ENCODE data around the gene CBFA2T3. TPM values are rescaled to one million over a fixed set of nuclear protein-coding genes. Genes with fewer than 3 reads are reported as not detected.

CBFA2T3 gene
- total RNA-seq, 1 experiment from 2014 or later, result 2.9 TPM

DNA sequence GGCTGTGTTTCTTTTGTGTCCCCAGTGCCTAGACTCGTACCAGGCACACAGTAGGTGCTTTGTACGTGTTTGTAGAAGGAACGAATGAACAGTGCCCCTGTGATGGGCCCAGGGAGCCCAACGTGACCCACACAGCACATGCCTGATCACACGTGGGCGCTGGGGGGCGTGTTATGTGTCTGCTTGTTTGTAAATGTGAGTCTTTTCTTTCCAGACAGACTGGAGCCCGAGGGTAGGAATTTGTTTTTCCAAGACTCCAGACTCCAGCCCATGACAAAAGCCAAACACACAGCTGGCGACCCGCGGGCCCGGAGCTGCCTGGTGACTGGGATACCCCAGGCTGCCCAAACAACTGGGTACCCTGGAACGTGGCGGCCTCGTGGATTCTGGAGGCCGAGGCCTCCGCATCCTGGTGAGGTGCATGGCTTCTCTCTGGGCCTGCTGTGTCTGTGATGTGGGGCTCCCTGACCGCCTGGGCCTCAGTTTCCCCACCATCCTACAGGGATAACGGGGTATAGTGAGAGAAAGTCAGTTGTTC is 14.9 kb upstream of the CBFA2T3 start:
- Histone ChIP-seq H3K9me3 (ENCODE audit: control insufficient read depth, low read depth, low read length) (no peaks in the 10 kb centered on the region), H3K23me2 (ENCODE audit: insufficient read length, low read depth, low read length, poor library complexity, severe bottlenecking) (no peaks in the 10 kb centered on the region), H3T11ph (ENCODE audit: low read length) (no peak overlapping the region), H4K91ac (ENCODE audit: insufficient read length, low read depth, low read length) (no peak overlapping the region), H3K27ac (ENCODE audit: insufficient read length, low read depth, low read length) (no peak overlapping the region), H3K4ac (ENCODE audit: low read depth, low read length) (no peak overlapping the region), H3K4me1 (ENCODE audit: insufficient read depth, low read length) (no peaks in the 10 kb centered on the region), H2BK5ac (ENCODE audit: insufficient read length, low read length) (no peak overlapping the region), H3K9ac (ENCODE audit: extremely low read depth, insufficient read length, low read length) (no peak overlapping the region), H3K27me3 (ENCODE audit: insufficient read depth, low read length) (no peaks in the 10 kb centered on the region), H3K56ac (ENCODE audit: insufficient read length, low read depth, low read length) (no peak overlapping the region), H4K5ac (ENCODE audit: insufficient read length, low read depth, low read length) (no peak overlapping the region), H4K20me1 (ENCODE audit: control insufficient read depth, insufficient read depth, insufficient read length) (no peaks in the 10 kb centered on the region), H3K23ac (ENCODE audit: insufficient read length, low read depth, low read length) (no peak overlapping the region), H2AFZ (ENCODE audit: low read length) (no peak overlapping the region), H2AK5ac (ENCODE audit: insufficient read length, low read length) (no peak overlapping the region), H3K79me1 (ENCODE audit: insufficient read depth, low read depth, low read length, poor library complexity, severe bottlenecking) (no peaks in the 10 kb centered on the region), H2BK15ac (ENCODE audit: low read depth, low read length) (no peak overlapping the region), H3K79me2 (ENCODE audit: insufficient read depth, low read length) (no peaks in the 10 kb centered on the region), H4K8ac (replicated peaks; ENCODE audit: insufficient read length, low read depth, low read length) (no peak overlapping the region), H3K4me2 (ENCODE audit: insufficient read depth, insufficient read length, low read length) (no peak overlapping the region), H2BK120ac (ENCODE audit: low read depth, low read length, poor library complexity, severe bottlenecking) (no peak overlapping the region), H2BK12ac (ENCODE audit: insufficient read length, low read depth, low read length) (no peak overlapping the region), H3K18ac (ENCODE audit: insufficient read length, low read depth, low read length) (no peak overlapping the region), H2BK20ac (ENCODE audit: low read depth, low read length, poor library complexity, severe bottlenecking) (no peak overlapping the region), H3K14ac (ENCODE audit: insufficient read depth, low read length) (no peak overlapping the region)
- no peak overlapping the region for H3K4me3 Mint-ChIP-seq
- H3K27me3 Mint-ChIP-seq (ENCODE audit: low read depth), result peaks cover 5% of the 10 kb centered on the region
- peaks cover 1 to 2% of the 10 kb centered on the region in 2 experiments; a peak in 2 of 5 replicates for H3K9me3 Mint-ChIP-seq
- H3K4me1 Mint-ChIP-seq, result peaks cover 0 to 12% of the 10 kb centered on the region in 2 experiments; a peak in 2 of 4 replicates
- WGBS (ENCODE audit: extremely low coverage, insufficient read length, low lambda C conversion rate), result no CpG with 5 or more reads among the region's 19 CpGs
- TF ChIP-seq, protein P1, sequence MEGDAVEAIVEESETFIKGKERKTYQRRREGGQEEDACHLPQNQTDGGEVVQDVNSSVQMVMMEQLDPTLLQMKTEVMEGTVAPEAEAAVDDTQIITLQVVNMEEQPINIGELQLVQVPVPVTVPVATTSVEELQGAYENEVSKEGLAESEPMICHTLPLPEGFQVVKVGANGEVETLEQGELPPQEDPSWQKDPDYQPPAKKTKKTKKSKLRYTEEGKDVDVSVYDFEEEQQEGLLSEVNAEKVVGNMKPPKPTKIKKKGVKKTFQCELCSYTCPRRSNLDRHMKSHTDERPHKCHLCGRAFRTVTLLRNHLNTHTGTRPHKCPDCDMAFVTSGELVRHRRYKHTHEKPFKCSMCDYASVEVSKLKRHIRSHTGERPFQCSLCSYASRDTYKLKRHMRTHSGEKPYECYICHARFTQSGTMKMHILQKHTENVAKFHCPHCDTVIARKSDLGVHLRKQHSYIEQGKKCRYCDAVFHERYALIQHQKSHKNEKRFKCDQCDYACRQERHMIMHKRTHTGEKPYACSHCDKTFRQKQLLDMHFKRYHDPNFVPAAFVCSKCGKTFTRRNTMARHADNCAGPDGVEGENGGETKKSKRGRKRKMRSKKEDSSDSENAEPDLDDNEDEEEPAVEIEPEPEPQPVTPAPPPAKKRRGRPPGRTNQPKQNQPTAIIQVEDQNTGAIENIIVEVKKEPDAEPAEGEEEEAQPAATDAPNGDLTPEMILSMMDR (conservative IDR thresholded peaks at IDR 0.05), result no peak
- H3K27ac Mint-ChIP-seq, result peak overlapping the region in 1 of 3 experiments; percentile 96; a peak in 2 of 7 replicates
- DNase-seq, result no peak
- H3K36me3 Mint-ChIP-seq (ENCODE audit: insufficient read depth in 1 of 3, low read depth in 3 of 3), result no peaks in the 10 kb centered on the region

All from H9 (cell line).